ENCODE results near the gene CCDC150. TPM values are rescaled to one million over a fixed set of nuclear protein-coding genes. Genes with fewer than 3 reads are reported as not detected.
"Not testable (repeated sequence)": the region's sequence is repeated elsewhere in the genome, so short reads cannot be mapped to it uniquely, and the experiment has no call there.

The CCDC150 gene
- total RNA-seq, 8 experiments from 2014 or later: 1.7 to 22.6 (median 3.9) TPM

GRCh38 chr2:196652869-196653268, 13.4 kb downstream of the CCDC150 start:
- Histone ChIP-seq H3K27ac (no peak overlapping the region), H3K4me1 (replicated peaks in 1 of 2) (no peaks in the 10 kb centered on the region), H3K4me3 (no peak overlapping the region)
- in situ Hi-C loops (cut with MboI; ENCODE audit: low pct_unique_long_range_greater_than_20kb in 2 of 9, low sequenced_read_pairs in 9 of 9, unreplicated experiment in 9 of 9): no loop called here
- WGBS, 10 experiments: 78 to 100% (median 100%) methylated on average over 1 of the region's 1 CpG; no CpG with 5 or more reads in 4 of the 10 experiments
- ATAC-seq (replicated peaks in 6 of 8): no peak

DNA sequence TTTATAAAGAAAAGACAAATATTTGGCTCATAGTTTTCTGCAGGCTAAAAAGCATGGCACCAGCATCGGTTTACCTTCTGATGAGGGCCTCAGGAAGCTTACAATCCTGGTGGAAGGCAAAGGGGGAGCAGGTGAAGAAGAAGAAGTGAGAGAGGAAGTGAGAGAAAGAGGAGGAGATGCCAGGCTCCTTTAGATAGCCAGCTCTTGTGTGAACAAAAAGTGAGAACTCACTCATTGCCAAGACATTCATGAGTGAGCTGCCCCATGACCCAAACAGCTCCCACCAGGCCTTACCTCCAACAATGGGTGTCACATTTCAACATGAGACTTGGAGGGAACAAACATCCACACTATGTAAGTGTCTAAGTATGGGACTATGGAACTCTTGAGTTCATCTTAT, 14.3 kb downstream of the CCDC150 start:
- no peaks in the 10 kb centered on the region for H3K4me1 ChIP-seq (replicated peaks in 1 of 2)
- in situ Hi-C loops (cut with MboI; ENCODE audit: low pct_unique_long_range_greater_than_20kb in 2 of 9, low sequenced_read_pairs in 9 of 9, unreplicated experiment in 9 of 9): no loop called here
- H3K4me3 ChIP-seq: no peak overlapping the region
- H3K27ac ChIP-seq: no peak overlapping the region
- 11 to 100% (median 83%) methylated on average over 1 of the region's 1 CpG; no CpG with 5 or more reads in 3 of the 10 experiments for WGBS, 10 experiments
- ATAC-seq (replicated peaks in 6 of 8): no peak

GRCh38 chr2:196655761-196656160, 16.2 kb downstream of the CCDC150 start:
- no peak for ATAC-seq (replicated peaks in 6 of 8)
- WGBS, 10 experiments: 100% methylated on average over 1 of the region's 1 CpG; no CpG with 5 or more reads in 9 of the 10 experiments
- Histone ChIP-seq H3K4me1 (replicated peaks in 1 of 2) (no peaks in the 10 kb centered on the region), H3K27ac (no peak overlapping the region), H3K4me3 (no peak overlapping the region)
- in situ Hi-C loops (cut with MboI; ENCODE audit: low pct_unique_long_range_greater_than_20kb in 2 of 9, low sequenced_read_pairs in 9 of 9, unreplicated experiment in 9 of 9): no loop called here

DNA sequence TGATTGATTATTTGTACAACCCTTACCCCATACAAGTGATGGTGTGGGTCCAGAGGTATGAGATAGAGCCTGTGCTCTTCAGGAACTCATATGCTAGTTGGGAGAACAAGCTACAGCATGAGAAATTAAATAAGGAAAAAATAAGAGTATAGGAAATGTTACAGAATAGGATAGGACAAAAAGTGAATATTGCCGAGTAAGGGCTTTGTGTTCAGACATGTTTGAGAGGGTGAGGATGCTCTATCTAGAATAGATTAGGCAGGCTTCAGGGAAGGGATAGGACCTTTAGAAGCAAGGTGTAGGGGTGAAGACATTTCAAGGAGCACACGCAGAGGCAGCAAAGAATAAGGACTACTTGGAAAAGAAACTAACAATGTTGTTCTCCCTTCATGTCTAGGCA, 17.8 kb downstream of the CCDC150 start:
- H3K4me1 ChIP-seq (replicated peaks in 1 of 2): no peaks in the 10 kb centered on the region
- ATAC-seq (replicated peaks in 6 of 8): no peak
- H3K27ac ChIP-seq: no peak overlapping the region
- 93 to 100% (median 100%) methylated on average over 1 to 2 of the region's 2 CpGs; no CpG with 5 or more reads in 1 of the 10 experiments for WGBS, 10 experiments
- no peak overlapping the region for H3K4me3 ChIP-seq
- in situ Hi-C loops (cut with MboI; ENCODE audit: low pct_unique_long_range_greater_than_20kb in 2 of 9, low sequenced_read_pairs in 9 of 9, unreplicated experiment in 9 of 9): no loop called here

GRCh38 chr2:196659844-196660243, 20.3 kb downstream of the CCDC150 start:
- Histone ChIP-seq H3K4me3 (no peak overlapping the region), H3K27ac (no peak overlapping the region), H3K4me1 (replicated peaks in 1 of 2) (no peaks in the 10 kb centered on the region)
- ATAC-seq (replicated peaks in 6 of 8): peak in 3 of 8 experiments; percentile 85 to 97 (median 87)
- 88 to 100% (median 100%) methylated on average over 1 of the region's 1 CpG; no CpG with 5 or more reads in 4 of the 10 experiments for WGBS, 10 experiments
- in situ Hi-C loops (cut with MboI; ENCODE audit: low pct_unique_long_range_greater_than_20kb in 2 of 9, low sequenced_read_pairs in 9 of 9, unreplicated experiment in 9 of 9): no loop called here

GRCh38 chr2:196660244-196660643, 20.7 kb downstream of the CCDC150 start:
- Histone ChIP-seq H3K4me3 (no peak overlapping the region), H3K27ac (no peak overlapping the region), H3K4me1 (replicated peaks in 1 of 2) (no peaks in the 10 kb centered on the region)
- 0 to 96% (median 89%) methylated on average over 2 to 3 of the region's 3 CpGs; no CpG with 5 or more reads in 1 of the 10 experiments for WGBS, 10 experiments
- peak in 3 of 8 experiments; percentile 52 to 74 (median 64) for ATAC-seq (replicated peaks in 6 of 8)
- in situ Hi-C loops (cut with MboI; ENCODE audit: low pct_unique_long_range_greater_than_20kb in 2 of 9, low sequenced_read_pairs in 9 of 9, unreplicated experiment in 9 of 9): no loop called here

DNA sequence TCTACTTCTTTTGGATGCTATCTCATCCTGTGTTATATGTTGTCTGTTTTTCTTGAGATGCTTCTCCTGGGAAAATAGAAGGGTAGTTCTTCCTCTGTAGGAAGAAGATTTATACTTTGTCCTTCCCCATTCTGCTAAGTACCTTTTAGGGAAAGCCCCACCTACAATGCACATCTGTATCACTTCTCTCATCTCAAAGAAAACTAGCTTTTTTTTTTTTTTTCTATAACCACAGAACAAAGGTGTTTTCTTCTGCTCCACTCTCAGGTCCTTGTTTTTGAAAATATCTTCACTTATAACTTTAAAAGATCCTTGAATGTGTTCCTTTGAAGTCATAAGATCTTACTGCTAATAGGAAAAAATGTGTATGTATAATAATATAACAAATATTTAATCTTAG, 30.8 kb downstream of the CCDC150 start:
- no peak for ATAC-seq (replicated peaks in 6 of 8)
- in situ Hi-C loops (cut with MboI; ENCODE audit: low pct_unique_long_range_greater_than_20kb in 2 of 9, low sequenced_read_pairs in 9 of 9, unreplicated experiment in 9 of 9): no loop called here
- Histone ChIP-seq H3K4me1 (replicated peaks in 1 of 2) (no peaks in the 10 kb centered on the region), H3K4me3 (no peak overlapping the region), H3K27ac (no peak overlapping the region)

GRCh38 chr2:196675963-196676362, 36.4 kb downstream of the CCDC150 start:
- 66 to 100% (median 100%) methylated on average over 1 to 3 of the region's 3 CpGs; no CpG with 5 or more reads in 1 of the 10 experiments for WGBS, 10 experiments
- in situ Hi-C loops (cut with MboI; ENCODE audit: low pct_unique_long_range_greater_than_20kb in 2 of 9, low sequenced_read_pairs in 9 of 9, unreplicated experiment in 9 of 9): no loop called here
- ATAC-seq (replicated peaks in 6 of 8): no peak
- Histone ChIP-seq H3K27ac (no peak overlapping the region), H3K4me3 (no peak overlapping the region), H3K4me1 (replicated peaks in 1 of 2) (no peaks in the 10 kb centered on the region)

DNA sequence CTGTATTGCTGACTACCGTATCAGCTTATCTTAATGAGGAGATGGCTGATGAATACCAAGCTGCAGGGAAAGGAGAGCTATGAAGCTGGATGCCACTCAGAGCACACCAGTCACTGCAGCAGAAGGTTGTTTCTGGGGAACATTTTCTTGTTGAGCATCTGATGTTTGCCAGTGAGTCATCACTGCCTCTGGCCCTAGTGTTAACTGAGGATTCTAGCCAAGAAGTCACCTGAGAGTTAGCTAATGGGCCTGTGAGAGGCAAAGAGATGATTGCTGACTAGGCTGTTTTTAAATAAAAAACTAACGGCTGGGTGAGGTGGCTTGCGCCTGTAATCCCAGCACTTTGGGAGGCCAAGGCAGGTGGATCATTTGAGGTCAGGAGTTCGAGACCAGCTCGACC, 37.9 kb downstream of the CCDC150 start:
- Histone ChIP-seq H3K4me3 (no peak overlapping the region), H3K27ac (no peak overlapping the region), H3K4me1 (replicated peaks in 1 of 2) (no peaks in the 10 kb centered on the region)
- in situ Hi-C loops (cut with MboI; ENCODE audit: low pct_unique_long_range_greater_than_20kb in 2 of 9, low sequenced_read_pairs in 9 of 9, unreplicated experiment in 9 of 9): no loop called here
- peak; percentile 38 to 88 (median 76) for ATAC-seq (replicated peaks in 6 of 8)
- 95 to 100% (median 100%) methylated on average over 1 to 5 of the region's 5 CpGs; no CpG with 5 or more reads in 3 of the 10 experiments for WGBS, 10 experiments

- H3K4me1 ChIP-seq (replicated peaks in 1 of 2): no peaks in the 10 kb centered on the region
- in situ Hi-C loops (cut with MboI; ENCODE audit: low pct_unique_long_range_greater_than_20kb in 2 of 9, low sequenced_read_pairs in 9 of 9, unreplicated experiment in 9 of 9): no loop called here
- no peak overlapping the region for H3K27ac ChIP-seq
- no peak overlapping the region for H3K4me3 ChIP-seq
- peak in 2 of 8 experiments; percentile 63 to 78 for ATAC-seq (replicated peaks in 6 of 8)
Observed at GRCh38 chr2:196679368-196679767, 39.9 kb downstream of the CCDC150 start.

GRCh38 chr2:196681510-196681909, 42.0 kb downstream of the CCDC150 start:
- no peaks in the 10 kb centered on the region for H3K4me1 ChIP-seq (replicated peaks in 1 of 2)
- no peak overlapping the region for H3K27ac ChIP-seq
- in situ Hi-C loops (cut with MboI; ENCODE audit: low pct_unique_long_range_greater_than_20kb in 2 of 9, low sequenced_read_pairs in 9 of 9, unreplicated experiment in 9 of 9): no loop called here
- no peak for ATAC-seq (replicated peaks in 6 of 8)
- no peak overlapping the region for H3K4me3 ChIP-seq
- 70 to 100% (median 100%) methylated on average over 1 to 2 of the region's 2 CpGs; no CpG with 5 or more reads in 1 of the 10 experiments for WGBS, 10 experiments

DNA sequence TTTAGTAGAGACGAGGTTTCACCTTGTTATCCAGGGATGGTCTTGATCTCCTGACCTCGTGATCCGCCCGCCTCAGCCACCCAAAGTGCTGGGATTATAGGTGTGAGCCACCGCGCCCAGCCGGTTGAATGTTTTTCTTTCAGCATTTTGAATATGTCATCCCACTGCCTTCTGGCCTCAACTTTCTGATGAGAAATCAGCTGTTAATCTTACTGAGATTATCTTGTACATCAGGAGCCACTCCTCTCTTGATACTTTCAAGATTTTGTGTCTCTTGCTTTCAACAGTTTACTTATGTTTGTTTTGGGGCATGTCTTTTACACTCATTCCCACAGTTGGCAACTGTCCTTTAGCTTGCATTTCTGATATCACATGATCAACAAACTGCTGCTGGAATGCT, 46.3 kb downstream of the CCDC150 start:
- 60 to 100% (median 96%) methylated on average over 1 to 7 of the region's 7 CpGs; no CpG with 5 or more reads in 4 of the 10 experiments for WGBS, 10 experiments
- H3K4me1 ChIP-seq (replicated peaks in 1 of 2): no peaks in the 10 kb centered on the region
- no peak for ATAC-seq (replicated peaks in 6 of 8)

DNA sequence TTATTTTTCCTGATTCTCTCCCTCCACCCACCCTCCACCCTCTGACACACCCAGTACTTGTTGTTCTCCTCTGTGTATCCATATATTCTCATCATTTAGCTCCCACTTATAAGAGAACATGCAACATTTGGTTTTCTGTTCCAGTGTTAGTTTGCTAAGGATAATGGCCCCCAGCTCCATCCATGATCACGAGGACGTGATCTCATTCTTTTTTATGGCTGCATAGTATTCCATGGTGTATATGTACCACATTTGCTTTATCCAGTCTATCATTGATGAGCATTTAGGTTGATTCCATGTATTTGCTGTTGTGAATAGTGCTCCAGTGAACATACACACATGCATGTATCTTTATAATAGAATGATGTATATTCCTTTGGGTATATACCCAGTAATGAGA, 47.2 kb downstream of the CCDC150 start:
- H3K4me3 ChIP-seq; in situ Hi-C loops (cut with MboI; ENCODE audit: low pct_unique_long_range_greater_than_20kb in 2 of 9, low sequenced_read_pairs in 9 of 9, unreplicated experiment in 9 of 9); ATAC-seq (replicated peaks in 6 of 8); H3K27ac ChIP-seq; H3K4me1 ChIP-seq (replicated peaks in 1 of 2): not testable (repeated sequence)
- WGBS, 10 experiments: 83 to 100% (median 100%) methylated on average over 1 to 2 of the region's 2 CpGs; no CpG with 5 or more reads in 2 of the 10 experiments

More for the DNA sequence above, 46.3 kb downstream of the CCDC150 start:
- in situ Hi-C loops (cut with MboI; ENCODE audit: low pct_unique_long_range_greater_than_20kb in 2 of 9, low sequenced_read_pairs in 9 of 9, unreplicated experiment in 9 of 9): no loop called here
- no peak overlapping the region for H3K4me3 ChIP-seq
- H3K27ac ChIP-seq: no peak overlapping the region

DNA sequence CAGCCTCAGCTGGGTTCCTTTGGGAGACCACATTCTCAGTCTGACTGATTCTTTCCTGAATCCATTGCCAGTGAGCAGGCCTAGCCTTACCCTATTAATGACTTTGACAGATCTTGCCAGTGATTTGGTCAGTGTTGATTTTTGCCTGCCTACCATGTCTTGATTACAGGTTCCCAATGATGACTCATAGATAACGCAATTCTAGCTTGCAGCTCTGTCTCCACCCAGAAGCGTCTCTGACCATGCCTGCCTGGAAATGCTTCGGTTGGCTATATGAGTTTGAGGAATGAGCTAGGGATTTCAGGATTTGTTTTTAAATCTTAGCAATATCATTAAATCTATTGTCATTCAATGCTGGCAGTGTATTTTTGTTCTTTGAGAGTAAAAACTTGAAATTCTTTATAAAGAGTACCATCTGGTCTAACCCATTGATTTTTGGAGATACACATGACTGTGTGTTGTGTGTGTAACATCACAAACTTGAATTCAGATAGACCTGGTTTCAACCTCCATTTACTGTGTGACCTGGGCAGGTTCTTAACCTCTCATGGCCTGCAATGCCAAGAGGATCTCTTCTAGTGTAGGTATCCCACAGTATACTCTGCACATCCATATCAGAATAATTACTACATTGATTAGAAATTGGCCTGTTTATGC, 57.0 kb downstream of the CCDC150 start:
- WGBS, 10 experiments: 0 to 100% (median 61%) methylated on average over 1 to 3 of the region's 3 CpGs; no CpG with 5 or more reads in 3 of the 10 experiments
- Histone ChIP-seq H3K4me3 (no peak overlapping the region), H3K27ac (no peak overlapping the region), H3K4me1 (replicated peaks in 1 of 2) (no peaks in the 10 kb centered on the region)
- in situ Hi-C loops (cut with MboI; ENCODE audit: low pct_unique_long_range_greater_than_20kb in 2 of 9, low sequenced_read_pairs in 9 of 9, unreplicated experiment in 9 of 9): no loop called here
- peak; percentile 79 to 100 (median 92) for ATAC-seq (replicated peaks in 6 of 8)

Measured in motor neuron (in vitro differentiated cells).